Stimulated activated CD4-positive, alpha-beta T cell treated with anti-CD3 and anti-CD28 coated beads, TNF-alpha, amount 100 ng/mL, for 1 hour (primary cell): ENCODE measurements around the gene CHMP1A.
"Not testable (repeated sequence)": the region's sequence is repeated elsewhere in the genome, so short reads cannot be mapped to it uniquely, and the experiment has no call there.

Experiments used
- DNase-seq, 3 donors: peaks; one replicate each; pipeline ENCODE4 v3.0.0-alpha.2; 2020; ENCODE audit warnings: low read depth in 3 of 3, low spot score in 1 of 3

The CHMP1A gene

GRCh38 chr16:89693289-89693731, 35.8 kb upstream of the CHMP1A start:
- no peak for DNase-seq

GRCh38 chr16:89691986-89692569, 34.6 kb upstream of the CHMP1A start:
- DNase-seq = no peak

GRCh38 chr16:89691231-89691985, 33.9 kb upstream of the CHMP1A start:
- no peak for DNase-seq

GRCh38 chr16:89690392-89690901, 32.9 kb upstream of the CHMP1A start:
- no peak for DNase-seq

GRCh38 chr16:89689621-89690020, 32.1 kb upstream of the CHMP1A start:
- DNase-seq = not testable (repeated sequence)

- DNase-seq = no peak
Measured at GRCh38 chr16:89689142-89689541, 31.6 kb upstream of the CHMP1A start.

- DNase-seq = no peak
Measured at GRCh38 chr16:89688395-89688794, 30.9 kb upstream of the CHMP1A start.

GRCh38 chr16:89687092-89687940, 29.8 kb upstream of the CHMP1A start:
- no peak for DNase-seq

GRCh38 chr16:89686520-89687091, 29.1 kb upstream of the CHMP1A start, which contains the start of gene CDK10:
Gene CDK10 (plus strand): TSS chr16:89686689. CDS start chr16:89686711, 22 bp downstream.
- DNase-seq = peak; percentile 68 to 92 (median 83)

GRCh38 chr16:89685916-89686315, 28.4 kb upstream of the CHMP1A start:
- DNase-seq = no peak

GRCh38 chr16:89678258-89678657, 20.8 kb upstream of the CHMP1A start:
- no peak for DNase-seq

GRCh38 chr16:89672177-89672941, 14.9 kb upstream of the CHMP1A start:
- DNase-seq = no peak

- not testable (repeated sequence) for DNase-seq
Measured at GRCh38 chr16:89671565-89671964, 14.1 kb upstream of the CHMP1A start.

GRCh38 chr16:89670496-89671431, 13.3 kb upstream of the CHMP1A start:
- no peak for DNase-seq

- DNase-seq = no peak
Measured at GRCh38 chr16:89669755-89670154, 12.2 kb upstream of the CHMP1A start.

GRCh38 chr16:89668790-89669158, 11.3 kb upstream of the CHMP1A start:
- DNase-seq = no peak

GRCh38 chr16:89667633-89668032, 10.1 kb upstream of the CHMP1A start:
- DNase-seq = no peak

GRCh38 chr16:89667000-89667399, 9.5 kb upstream of the CHMP1A start:
- not testable (repeated sequence) for DNase-seq

- not testable (repeated sequence) for DNase-seq
Measured at GRCh38 chr16:89664238-89664637, 6.7 kb upstream of the CHMP1A start.
